OCI-LY7 (cell line): ENCODE data around the gene RRP1B.

ENCODE experiments used
- EZH2phosphoT487 ChIP-seq: fragments of 200-600 bp; sonication (generic); IDR thresholded peaks from 2 replicates; pipeline ENCODE4 v1.6.1; 2018; ENCODE audit warnings: low read depth, borderline replicate concordance, mild to moderate bottlenecking, mixed run types, antibody characterized with exemption, low read length, moderate library complexity, mixed read lengths
- TF ChIP-seq, protein P1 (sequence below): fragments of 200-600 bp; sonication (generic); conservative IDR thresholded peaks from 2 replicates; pipeline ENCODE4 v1.5.1; 2014; ENCODE audit warnings: mild to moderate bottlenecking, antibody characterized with exemption, low read length, moderate library complexity, mixed read lengths

- no peak for TF ChIP-seq EZH2phosphoT487
- TF ChIP-seq, protein P1, sequence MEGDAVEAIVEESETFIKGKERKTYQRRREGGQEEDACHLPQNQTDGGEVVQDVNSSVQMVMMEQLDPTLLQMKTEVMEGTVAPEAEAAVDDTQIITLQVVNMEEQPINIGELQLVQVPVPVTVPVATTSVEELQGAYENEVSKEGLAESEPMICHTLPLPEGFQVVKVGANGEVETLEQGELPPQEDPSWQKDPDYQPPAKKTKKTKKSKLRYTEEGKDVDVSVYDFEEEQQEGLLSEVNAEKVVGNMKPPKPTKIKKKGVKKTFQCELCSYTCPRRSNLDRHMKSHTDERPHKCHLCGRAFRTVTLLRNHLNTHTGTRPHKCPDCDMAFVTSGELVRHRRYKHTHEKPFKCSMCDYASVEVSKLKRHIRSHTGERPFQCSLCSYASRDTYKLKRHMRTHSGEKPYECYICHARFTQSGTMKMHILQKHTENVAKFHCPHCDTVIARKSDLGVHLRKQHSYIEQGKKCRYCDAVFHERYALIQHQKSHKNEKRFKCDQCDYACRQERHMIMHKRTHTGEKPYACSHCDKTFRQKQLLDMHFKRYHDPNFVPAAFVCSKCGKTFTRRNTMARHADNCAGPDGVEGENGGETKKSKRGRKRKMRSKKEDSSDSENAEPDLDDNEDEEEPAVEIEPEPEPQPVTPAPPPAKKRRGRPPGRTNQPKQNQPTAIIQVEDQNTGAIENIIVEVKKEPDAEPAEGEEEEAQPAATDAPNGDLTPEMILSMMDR, result no peak
Observed at GRCh38 chr21:43723648-43724047, 64.3 kb downstream of the RRP1B start.
